Adrenal gland (tissue), 5 donors: Measurements from ENCODE around the gene OR8D1.

Experiments used
- CTCF ChIP-seq, 6 experiments: fragments of 450-650 bp in 4 of 6; fragments of 200-600 bp in 2 of 6; sonication (generic) in 1 of 6; IDR thresholded peaks; 1 replicate in 5 of 6; 2 replicates in 1 of 6; pipeline versions ENCODE4 v1.5.1 to v1.8.0; 2016 to 2021; ENCODE audit warnings: antibody characterized with exemption in 6 of 6, mild to moderate bottlenecking in 2 of 6, moderate library complexity in 1 of 6
- POLR2A ChIP-seq, 2 donors: fragments of 450-650 bp; IDR thresholded peaks; one replicate each; pipeline ENCODE4 v1.6.1; 2017; ENCODE audit warnings: antibody characterized with exemption in 2 of 2, mild to moderate bottlenecking in 2 of 2, moderate library complexity in 1 of 2
- donor health status: DM: no; HTN: no; CAD: no.

DNA sequence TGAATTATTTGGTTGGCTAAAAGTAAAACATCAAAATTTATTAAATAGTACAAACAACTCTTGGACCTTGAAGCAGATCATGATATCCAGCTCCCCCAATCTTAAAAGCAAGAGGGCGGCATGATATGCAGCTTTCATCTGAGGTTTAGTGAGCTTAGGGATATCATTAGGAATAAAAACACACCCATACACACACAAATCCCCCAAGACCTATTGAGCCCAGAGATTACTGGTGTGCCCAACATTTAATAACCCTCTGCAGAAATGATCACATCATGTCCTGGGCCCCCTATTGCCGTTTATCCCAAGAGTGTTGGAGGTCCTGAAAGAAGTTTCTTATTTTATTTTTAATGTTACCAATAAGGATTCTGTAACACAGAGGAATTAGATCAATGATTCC is at the start of gene OR8D1:
- TF ChIP-seq CTCF (IDR thresholded peaks at IDR 0.05): no peak
- no peak for TF ChIP-seq POLR2A (IDR thresholded peaks at IDR 0.05)
